B cell (primary cell): Measurements from ENCODE around the gene GPATCH3. TPM values are rescaled to one million over a fixed set of nuclear protein-coding genes. Genes with fewer than 3 reads are reported as not detected.
"Not testable (repeated sequence)": the region's sequence is repeated elsewhere in the genome, so short reads cannot be mapped to it uniquely, and the experiment has no call there.

Experiments used
- ATAC-seq: fragments of 200-7000 bp; cut with Tn5 transposase; one replicate; pipeline ENCODE4 v1.10.0; 2021; ENCODE audit warnings: low read depth, mild to moderate bottlenecking, moderate number of reproducible peaks, moderate library complexity
- CTCF ChIA-PET: fragments of 350-600 bp; sonication (Branson Sonifier 250); formaldehyde crosslinking; loops from one replicate; lab custom pipeline; 2021; ENCODE audit warnings: antibody characterized with exemption, inconsistent platforms; lab: Charles Lee
- POLR2A ChIA-PET: fragments of 350-600 bp; sonication (Branson Sonifier 250); formaldehyde crosslinking; loops from one replicate; lab custom pipeline; 2021; ENCODE audit warnings: antibody characterized with exemption; lab: Charles Lee
- DNase-seq: peaks from one replicate; pipeline ENCODE4 v3.0.0; 2013
- H2AFZ ChIP-seq: 2 replicates; pipeline ENCODE4 v1.6.1; 2012; ENCODE audit warnings: mild to moderate bottlenecking, low read depth, low read length; ENCODE audit not compliant: insufficient read depth, poor library complexity, severe bottlenecking
- H3K27ac ChIP-seq, 2 donors: 1 replicate in 1 of 2; 2 replicates in 1 of 2; pipeline ENCODE4 v1.5.1; 2012 to 2013; ENCODE audit warnings: low read length in 2 of 2, mild to moderate bottlenecking in 2 of 2, moderate library complexity in 1 of 2
- H3K27me3 ChIP-seq, 4 experiments: fragments of 200-600 bp in 1 of 4; sonication (generic) in 1 of 4; replicated peaks in 1 of 4; 1 replicate in 2 of 4; 2 replicates in 2 of 4; pipeline versions ENCODE4 v1.6.1 to v1.7.0; 2013 to 2016; ENCODE audit warnings: low read length in 3 of 4, mild to moderate bottlenecking in 2 of 4, mixed read lengths in 1 of 4, moderate library complexity in 1 of 4; ENCODE audit not compliant: insufficient read depth in 4 of 4, control insufficient read depth in 3 of 4; ENCODE audit errors: control extremely low read depth in 1 of 4
- H3K36me3 ChIP-seq, 2 experiments: replicated peaks in 1 of 2; 1 replicate in 1 of 2; 2 replicates in 1 of 2; pipeline versions ENCODE4 v1.6.1 to v1.7.1; 2013; ENCODE audit warnings: low read length in 1 of 2; ENCODE audit not compliant: insufficient read depth in 2 of 2, control insufficient read depth in 1 of 2; ENCODE audit errors: control extremely low read depth in 1 of 2, extremely low read depth in 1 of 2
- H3K4me1 ChIP-seq, 2 donors: fragments of 200-600 bp in 1 of 2; sonication (generic) in 1 of 2; 1 replicate in 1 of 2; 2 replicates in 1 of 2; pipeline versions ENCODE4 v1.5.1 to v1.6.1; 2013 to 2017; ENCODE audit warnings: low read length in 2 of 2; ENCODE audit not compliant: control insufficient read depth in 2 of 2, insufficient read depth in 2 of 2
- H3K4me2 ChIP-seq: replicated peaks from 2 replicates; pipeline ENCODE3; 2012; ENCODE audit warnings: mild to moderate bottlenecking, low read depth, low read length; ENCODE audit not compliant: poor library complexity, severe bottlenecking
- H3K4me3 ChIP-seq, 5 experiments: fragments of 200-600 bp in 1 of 5; sonication (generic) in 1 of 5; 1 replicate in 3 of 5; 2 replicates in 2 of 5; pipeline versions ENCODE4 v1.5.1 to v1.7.0; 2011 to 2016; ENCODE audit warnings: low read length in 4 of 5, mild to moderate bottlenecking in 4 of 5, low read depth in 2 of 5, control low read depth in 1 of 5, moderate library complexity in 1 of 5; ENCODE audit not compliant: insufficient read depth in 1 of 5; ENCODE audit errors: control extremely low read depth in 1 of 5, extremely low read depth in 1 of 5
- H3K79me2 ChIP-seq: fragments of 200-600 bp; sonication (generic); one replicate; pipeline ENCODE4 v1.6.0; 2016; ENCODE audit warnings: low read length; ENCODE audit not compliant: control insufficient read depth, insufficient read depth
- H3K9ac ChIP-seq: fragments of 200-600 bp; sonication (generic); 2 replicates; pipeline ENCODE4 v1.6.1; 2017; ENCODE audit warnings: mild to moderate bottlenecking, low read length, moderate library complexity
- H3K9me3 ChIP-seq, 3 donors: one replicate each; pipeline versions ENCODE4 v1.6.1 to v1.7.1; 2013; ENCODE audit warnings: low read length in 2 of 3; ENCODE audit not compliant: control insufficient read depth in 2 of 3, insufficient read depth in 1 of 3; ENCODE audit errors: control extremely low read depth in 1 of 3
- H4K20me1 ChIP-seq: 2 replicates; pipeline ENCODE4 v1.6.0; 2012; ENCODE audit warnings: mild to moderate bottlenecking, low read length; ENCODE audit not compliant: insufficient read depth, control insufficient read depth, poor library complexity, severe bottlenecking
- H3K27ac Mint-ChIP-seq: one replicate; pipeline ENCODE4 v1.8.0; 2021; ENCODE audit warnings: mixed read lengths
- H3K27me3 Mint-ChIP-seq: one replicate; pipeline ENCODE4 v1.8.0; 2021; ENCODE audit warnings: mixed read lengths
- H3K4me1 Mint-ChIP-seq: one replicate; pipeline ENCODE4 v1.8.0; 2021; ENCODE audit warnings: mixed read lengths
- H3K4me3 Mint-ChIP-seq: one replicate; pipeline ENCODE4 v1.8.0; 2021; ENCODE audit warnings: mixed read lengths
- H3K9me3 Mint-ChIP-seq: one replicate; pipeline ENCODE4 v1.8.0; 2022; ENCODE audit warnings: mixed read lengths; ENCODE audit not compliant: insufficient read depth
- CTCF ChIP-seq: fragments of 200-600 bp; IDR thresholded peaks from one replicate; pipeline ENCODE4 v1.8.0; 2022; ENCODE audit warnings: antibody characterized with exemption, mild to moderate bottlenecking
- EZH2 ChIP-seq: IDR thresholded peaks from 2 replicates; pipeline ENCODE4 v1.6.1; 2012; ENCODE audit warnings: borderline replicate concordance, low read depth, mild to moderate bottlenecking, moderate library complexity, low read length; ENCODE audit not compliant: insufficient read depth, poor library complexity, severe bottlenecking
- WGBS: methylation state at CpG from one replicate; pipeline ENCODE4 v1.1.5; 2013; ENCODE audit warnings: missing lambda C conversion rate; ENCODE audit not compliant: insufficient coverage; 5-methylcytosine and 5-hydroxymethylcytosine counted together
- intact Hi-C: fragments of 100-400 bp; cut with micrococcal nuclease; formaldehyde crosslinking; loops from one replicate; pipeline ENCODE4 v1.10.0; 2022
- polyA plus RNA-seq: library from polyadenylated mRNA; depleted of rRNA; stranded (reverse); fragments of >200 nt; gene quantifications from 2 replicates; pipeline ENCODE4 v1.2.3, GENCODE V29; 2012
- total RNA-seq, 2 donors: library from RNA; stranded (reverse); fragments of 120-200 nt in 1 of 2; gene quantifications; 1 replicate in 1 of 2; 2 replicates in 1 of 2; pipeline versions ENCODE4 v1.2.3 to v1.2.4, GENCODE V29; 2013 to 2022

Gene GPATCH3
- total and polyA plus RNA-seq, 2 donors (not counting 1 experiment from before 2014, with no cell fraction given): 9.2 to 21.9 TPM

GRCh38 chr1:26949926-26950319 is 49.7 kb upstream of the GPATCH3 start:
- Mint-ChIP-seq H3K4me1 (no peaks in the 10 kb centered on the region), H3K27ac (no peak overlapping the region), H3K27me3 (no peaks in the 10 kb centered on the region), H3K4me3 (no peak overlapping the region), H3K9me3 (no peaks in the 10 kb centered on the region)
- CTCF ChIA-PET: no interaction called here
- Histone ChIP-seq H3K36me3 (peaks cover 0 to 14% of the 10 kb centered on the region in 2 experiments), H3K4me2 (no peak overlapping the region), H2AFZ (no peak overlapping the region), H3K79me2 (no peaks in the 10 kb centered on the region), H3K9ac (no peak overlapping the region), H3K27ac (no peak overlapping the region), H3K4me3 (no peak overlapping the region), H3K27me3 (no peaks in the 10 kb centered on the region), H4K20me1 (no peaks in the 10 kb centered on the region), H3K4me1 (no peaks in the 10 kb centered on the region), H3K9me3 (peaks cover 0 to 2% (median 0%) of the 10 kb centered on the region in 3 donors)
- 94% methylated on average over 3 of the region's 3 CpGs for WGBS
- DNase-seq (no peak), ATAC-seq (no peak)
- intact Hi-C loops: no loop called here
- no peak for TF ChIP-seq EZH2
- no peak for TF ChIP-seq CTCF
- POLR2A ChIA-PET: no interaction called here

GRCh38 chr1:26949266-26949925 is 49.1 kb upstream of the GPATCH3 start:
- Mint-ChIP-seq H3K4me3 (no peak overlapping the region), H3K27me3 (no peaks in the 10 kb centered on the region), H3K27ac (no peak overlapping the region), H3K9me3 (no peaks in the 10 kb centered on the region), H3K4me1 (no peaks in the 10 kb centered on the region)
- Histone ChIP-seq H3K4me2 (no peak overlapping the region), H3K9me3 (peaks cover 0 to 2% (median 0%) of the 10 kb centered on the region in 3 donors), H3K36me3 (peaks cover 0 to 16% of the 10 kb centered on the region in 2 experiments), H3K9ac (no peak overlapping the region), H3K27ac (no peak overlapping the region), H3K79me2 (no peaks in the 10 kb centered on the region), H3K4me3 (no peak overlapping the region), H3K4me1 (no peaks in the 10 kb centered on the region), H2AFZ (no peak overlapping the region), H4K20me1 (no peaks in the 10 kb centered on the region), H3K27me3 (no peaks in the 10 kb centered on the region)
- ChIA-PET POLR2A (no interaction called here), CTCF (no interaction called here)
- DNase-seq (no peak), ATAC-seq (no peak)
- TF ChIP-seq CTCF (no peak), EZH2 (no peak)
- intact Hi-C loops: no loop called here
- WGBS: 83% methylated on average over 1 of the region's 1 CpG

- H3K27me3 ChIP-seq, H3K4me2 ChIP-seq, H3K4me1 ChIP-seq, H3K9me3 Mint-ChIP-seq, H3K9me3 ChIP-seq, DNase-seq, POLR2A ChIA-PET, H3K27me3 Mint-ChIP-seq, H3K9ac ChIP-seq, CTCF ChIA-PET, H3K4me1 Mint-ChIP-seq, H3K79me2 ChIP-seq, intact Hi-C loops, H3K4me3 ChIP-seq, H2AFZ ChIP-seq, H4K20me1 ChIP-seq, H3K4me3 Mint-ChIP-seq, ATAC-seq, H3K27ac ChIP-seq, H3K27ac Mint-ChIP-seq: not testable (repeated sequence)
- peaks cover under 1 to 20% of the 10 kb centered on the region in 2 experiments for H3K36me3 ChIP-seq
- WGBS: 85% methylated on average over 10 of the region's 16 CpGs
Measured at GRCh38 chr1:26948725-26949057, 48.4 kb upstream of the GPATCH3 start.
